NCI-H82 treated with DMSO at 0.1 percent for 48 hours (cell line): ENCODE data around the gene S1PR3.

Experiments used
- DNase-seq: peaks from one replicate; lab custom pipeline; 2025; ENCODE audit not compliant: unreplicated experiment; lab: John Stamatoyannopoulos, UW

The S1PR3 gene

DNA sequence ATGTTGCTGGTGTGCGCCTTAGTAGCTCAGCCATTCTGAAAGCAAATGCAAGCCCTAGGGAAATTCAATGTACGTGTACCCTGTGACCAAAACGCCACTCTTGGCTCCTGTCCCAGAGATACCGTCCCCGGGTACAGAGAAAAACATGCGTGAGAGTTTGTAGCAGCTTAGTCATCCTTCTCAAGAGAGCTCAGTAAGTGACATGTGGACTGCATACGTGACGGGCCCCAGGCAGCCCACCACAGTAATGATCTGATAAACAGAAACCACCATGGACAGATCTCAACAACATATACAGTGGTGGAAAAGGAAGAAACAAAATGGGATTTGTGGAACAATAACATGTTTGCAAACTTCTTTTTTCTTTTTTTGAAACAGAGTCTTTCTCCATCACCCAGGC lies 45.1 kb downstream of the S1PR3 start:
- no peak for DNase-seq

DNA sequence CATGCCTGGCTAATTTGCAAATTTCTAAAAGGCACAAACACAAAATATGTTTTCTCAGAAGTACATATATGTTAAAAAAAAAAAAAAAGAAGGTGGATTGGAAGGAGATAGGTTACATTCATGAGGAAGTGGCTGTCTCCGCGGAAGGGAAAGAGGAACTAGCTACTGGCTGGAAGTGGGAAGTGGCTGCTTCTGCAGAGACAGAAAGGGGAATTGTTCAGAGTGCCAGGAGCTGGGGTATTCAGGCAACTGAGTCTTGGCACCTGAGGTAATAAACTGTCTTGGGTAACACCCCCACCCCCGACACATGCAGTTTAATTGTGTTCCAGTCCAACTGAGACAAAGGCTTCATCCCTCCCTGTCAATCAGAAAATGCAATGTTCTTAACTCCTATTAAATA lies 45.6 kb downstream of the S1PR3 start:
- DNase-seq = no peak

DNA sequence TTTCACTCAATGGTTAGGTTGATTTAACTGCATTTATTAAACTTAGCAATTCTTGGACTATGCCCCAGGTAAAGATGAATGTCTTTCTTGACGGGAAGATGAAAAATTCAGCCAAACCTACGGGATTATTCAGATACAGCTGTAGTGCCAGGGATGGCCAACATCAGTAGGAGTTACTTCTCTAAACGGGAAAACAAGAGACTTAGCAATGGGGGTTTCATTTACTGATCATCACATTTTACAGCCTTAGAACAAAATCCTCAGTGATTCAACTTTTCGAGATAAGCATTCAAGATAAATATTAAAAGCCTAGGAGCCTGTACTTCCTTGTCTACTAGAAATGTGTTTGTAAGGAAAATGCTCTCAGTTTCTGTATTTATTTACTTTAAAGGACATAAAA lies 46.1 kb downstream of the S1PR3 start:
- DNase-seq = no peak

DNA sequence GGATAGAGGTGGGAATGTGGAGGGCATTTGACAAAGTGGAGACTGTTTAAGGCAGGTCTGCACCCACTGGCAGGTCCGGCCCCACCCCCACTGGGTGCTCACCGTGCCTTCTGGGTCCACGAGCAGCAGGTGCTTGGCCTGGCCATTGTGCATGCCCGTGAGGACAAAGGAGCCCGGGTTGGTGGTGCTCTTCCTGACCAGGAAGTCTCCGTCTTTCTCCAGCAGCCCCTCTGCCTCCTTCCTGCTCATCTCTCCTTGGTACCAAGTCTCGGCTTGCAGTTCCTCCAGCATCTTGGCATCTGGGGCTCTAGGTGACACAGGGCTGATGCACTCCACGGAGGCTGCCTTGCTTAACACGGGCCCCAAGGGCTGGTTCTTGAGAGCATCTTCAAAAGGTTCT lies 46.6 kb downstream of the S1PR3 start:
- no peak for DNase-seq

DNA sequence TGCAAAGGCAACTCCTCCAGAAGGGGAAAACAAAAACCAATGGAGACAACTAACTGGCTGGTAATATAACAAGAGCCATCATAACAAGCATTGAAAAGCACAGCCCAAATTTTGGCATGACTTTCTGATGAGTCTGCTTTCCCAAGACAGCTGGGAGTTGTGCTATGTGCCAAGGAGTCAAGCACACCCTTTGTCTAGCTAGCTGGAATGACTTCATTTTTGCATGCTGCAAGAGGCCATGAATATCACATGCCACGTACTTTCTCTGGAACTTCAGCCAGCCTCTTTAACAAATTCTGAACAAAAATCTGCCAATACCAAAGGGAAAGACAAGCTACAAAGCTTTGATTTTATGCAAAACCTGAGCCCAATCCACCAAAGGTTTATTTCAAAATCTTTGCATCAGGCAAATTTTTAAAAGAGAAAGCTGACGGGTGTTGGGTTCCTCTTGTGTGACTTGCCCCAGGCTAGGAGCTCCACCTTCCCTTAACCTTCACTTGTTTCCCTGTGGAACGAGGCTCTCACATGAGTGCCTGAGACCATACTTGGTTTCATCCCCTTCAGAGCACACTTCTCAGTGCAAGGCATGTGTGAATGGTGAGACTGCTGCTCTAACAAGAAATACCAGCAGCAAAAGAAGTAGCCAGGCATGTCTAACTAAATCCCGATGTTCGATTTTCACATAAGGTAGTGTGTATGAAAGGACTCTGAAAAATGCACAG lies 47.3 kb downstream of the S1PR3 start:
- DNase-seq = no peak

DNA sequence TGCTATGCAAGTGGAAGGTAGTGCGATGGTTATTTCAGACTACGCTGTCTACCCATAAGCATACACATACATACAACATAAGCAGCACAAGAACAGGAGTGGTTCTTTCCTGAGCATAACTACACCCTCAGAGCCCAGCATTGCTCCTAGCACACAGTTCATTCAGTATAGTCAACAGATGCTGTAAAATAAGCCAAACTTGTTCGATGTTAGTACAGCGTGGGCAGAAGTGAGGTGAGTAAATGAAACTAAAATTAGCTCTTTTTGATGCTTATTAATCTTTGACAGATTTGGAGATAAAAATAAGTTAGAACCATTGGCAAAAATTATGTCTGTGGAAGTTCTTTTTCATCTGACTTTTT lies 47.8 kb downstream of the S1PR3 start:
- DNase-seq = no peak

DNA sequence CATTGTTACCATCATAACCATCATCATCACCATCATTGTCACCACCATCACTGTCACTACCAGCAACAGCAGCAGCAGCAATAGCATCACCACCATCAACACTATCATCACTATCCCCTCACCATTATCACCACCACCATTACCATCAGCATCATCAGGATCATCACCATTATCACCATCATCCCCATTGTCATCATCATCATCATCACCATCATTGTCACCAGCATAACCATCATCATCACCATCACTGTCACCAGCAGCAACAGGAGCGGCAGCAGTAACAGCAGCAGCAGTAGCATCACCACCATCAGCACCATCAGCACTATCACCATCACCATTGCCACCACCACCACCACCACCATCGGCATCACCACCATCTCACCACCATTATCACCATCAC lies 48.4 kb downstream of the S1PR3 start:
- DNase-seq = no peak

DNA sequence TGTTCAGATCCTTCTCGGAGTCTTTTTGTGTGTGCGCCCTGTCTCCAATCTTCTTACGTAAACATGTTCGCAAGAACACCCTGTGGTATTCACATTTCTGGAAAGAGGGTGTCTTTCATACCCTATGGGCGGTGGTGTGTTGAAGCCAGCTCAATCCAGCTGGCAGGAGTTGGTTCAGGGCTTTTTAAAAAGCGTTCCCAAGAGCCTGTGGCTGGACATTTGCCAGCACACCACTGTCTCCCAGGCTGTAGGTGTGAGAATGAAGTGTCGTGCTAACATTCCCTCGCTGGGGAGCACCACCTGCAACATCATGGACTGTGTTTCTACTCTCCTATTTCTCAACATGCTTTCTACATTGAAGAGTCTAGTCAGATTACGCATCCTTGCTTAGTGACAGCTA lies 51.7 kb downstream of the S1PR3 start:
- no peak for DNase-seq

DNA sequence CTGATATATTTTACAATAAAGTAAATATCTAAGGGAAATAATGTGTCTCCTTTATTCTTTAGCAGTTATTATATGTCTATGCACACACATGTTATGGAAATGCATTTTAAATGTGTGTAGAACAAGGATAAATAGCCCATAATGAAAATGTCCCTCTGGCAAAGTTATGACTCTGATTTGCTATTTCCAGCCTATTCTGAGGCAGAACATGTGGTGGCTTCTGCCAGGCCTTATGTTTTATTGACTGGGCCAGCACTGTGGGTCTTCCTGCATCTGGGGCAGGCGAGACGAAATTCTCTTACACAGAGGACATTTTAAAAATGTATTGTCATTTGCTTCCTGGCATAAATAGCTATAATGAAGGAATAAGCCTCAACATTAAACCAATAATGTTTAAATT lies 52.8 kb downstream of the S1PR3 start:
- DNase-seq = no peak

DNA sequence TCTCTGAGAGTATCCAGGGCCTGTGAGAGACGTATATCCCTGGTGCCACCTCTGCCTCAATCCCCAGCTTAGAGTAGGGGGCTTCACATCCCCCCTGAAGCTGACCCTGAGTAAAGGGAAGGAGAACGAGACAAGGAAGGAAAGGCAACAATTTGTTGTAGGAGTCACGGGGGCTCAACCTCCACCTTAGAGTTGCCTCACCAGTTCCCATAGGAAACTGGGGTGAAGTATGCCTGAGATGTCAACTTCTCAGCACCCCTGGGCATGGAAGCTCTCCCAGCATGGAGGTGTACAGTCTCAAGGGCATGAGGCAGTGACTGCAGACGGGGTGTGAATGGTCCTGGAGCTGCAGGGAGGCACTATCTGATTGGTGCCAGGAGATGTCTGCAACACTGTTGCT lies 53.6 kb downstream of the S1PR3 start:
- DNase-seq = no peak

DNA sequence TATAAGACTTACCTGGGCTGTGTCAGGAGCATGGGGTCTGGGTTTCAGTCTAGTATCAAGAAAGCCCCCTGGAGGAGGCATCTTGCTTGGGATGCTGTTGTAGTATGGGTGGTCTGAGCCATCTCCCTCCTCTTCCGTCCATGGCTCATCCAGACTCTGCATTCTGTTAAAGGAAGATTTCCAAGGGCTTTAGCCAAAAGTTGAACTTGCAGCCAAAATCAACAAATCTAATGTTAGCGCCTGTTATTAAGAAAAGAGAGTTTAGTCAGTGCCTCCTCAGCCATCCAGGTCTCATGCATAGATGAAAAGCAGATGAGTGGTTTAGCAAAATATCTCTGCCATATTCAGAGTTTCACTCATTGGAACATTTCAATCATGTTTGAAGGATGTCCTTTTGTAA lies 55.6 kb downstream of the S1PR3 start:
- no peak for DNase-seq

DNA sequence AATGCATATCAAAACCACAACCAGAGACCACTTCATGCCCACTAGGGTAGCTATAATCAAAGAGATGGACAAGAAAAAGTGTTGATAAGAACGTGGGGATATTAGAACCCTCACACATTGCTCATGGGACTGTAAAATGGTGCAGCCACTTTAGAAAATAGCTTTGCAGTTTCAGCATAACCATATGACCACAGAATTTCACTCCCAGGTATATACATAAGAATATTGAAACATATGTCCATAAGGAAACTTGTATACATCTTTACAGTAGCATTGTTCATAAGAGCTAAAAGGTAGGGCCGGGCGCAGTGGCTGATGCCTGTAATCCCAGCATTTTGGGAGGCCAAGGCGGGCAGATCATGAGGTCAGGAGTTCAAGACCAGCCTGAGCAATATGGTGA lies 56.4 kb downstream of the S1PR3 start:
- no peak for DNase-seq

DNA sequence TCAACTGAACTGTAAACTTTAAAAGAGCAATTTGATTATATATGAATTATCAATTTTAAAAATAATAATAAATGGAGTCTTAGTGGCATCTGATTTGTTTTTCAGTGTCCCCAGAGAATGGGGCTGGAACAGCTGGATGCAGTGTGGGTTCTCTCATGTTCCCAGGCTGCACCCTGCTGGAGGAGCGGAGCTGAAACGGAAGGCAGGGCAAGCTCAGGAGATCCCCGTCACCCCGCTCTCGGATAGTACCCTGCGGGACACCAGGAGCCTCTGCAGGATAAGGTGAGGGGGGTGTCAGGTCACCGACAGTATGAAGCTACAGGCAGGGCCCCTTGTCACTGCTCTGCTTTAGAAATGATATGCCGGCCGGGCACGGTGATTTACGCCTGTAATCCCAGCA lies 57.3 kb downstream of the S1PR3 start:
- DNase-seq = no peak

DNA sequence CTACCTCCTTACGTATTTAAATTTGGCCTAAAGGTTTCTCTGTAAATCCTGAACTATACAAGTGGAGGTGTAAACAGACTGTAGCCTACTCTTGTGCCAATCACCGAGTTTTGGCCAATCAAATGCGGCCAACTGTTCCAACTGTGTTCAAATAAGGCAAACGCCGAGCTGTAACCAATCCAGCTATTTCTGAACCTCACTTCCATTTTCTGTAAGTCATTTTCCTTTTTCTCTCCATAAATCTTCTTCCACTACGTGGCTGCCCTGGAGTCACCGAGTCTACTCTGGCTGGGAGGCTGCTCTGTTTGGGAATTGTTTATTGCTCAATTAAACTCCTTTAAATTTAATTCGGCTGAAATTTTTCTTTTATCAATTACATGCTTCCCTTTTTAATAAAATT lies 58.4 kb downstream of the S1PR3 start:
- DNase-seq = no peak

DNA sequence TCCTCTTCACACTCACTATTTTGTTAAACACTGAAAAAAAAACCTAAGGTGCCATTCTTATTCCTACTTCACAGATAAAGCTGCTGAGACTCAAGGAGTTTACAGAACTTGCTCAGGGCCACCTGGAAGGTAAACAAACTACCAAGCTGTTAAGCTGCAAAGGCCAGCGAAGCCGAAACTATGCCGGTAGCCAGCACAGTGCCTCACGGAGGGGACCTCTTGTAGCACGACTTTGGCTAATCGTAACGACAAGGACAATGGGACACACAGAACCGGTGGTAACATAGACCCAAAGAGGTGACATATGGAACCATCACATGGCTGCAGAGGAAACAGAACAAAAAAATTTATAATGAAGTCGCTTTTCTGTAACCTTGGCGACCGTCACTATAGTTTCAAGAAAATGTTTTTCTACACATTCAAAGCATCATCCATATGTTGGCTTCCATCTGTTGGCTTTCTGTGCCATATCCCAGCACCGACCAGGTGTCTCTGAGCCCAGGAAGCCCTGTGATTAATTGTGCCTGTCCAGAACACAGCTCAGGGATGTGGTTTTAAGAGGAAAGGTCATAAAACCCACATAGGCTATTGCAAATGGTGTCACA lies 60.3 kb downstream of the S1PR3 start:
- no peak for DNase-seq

DNA sequence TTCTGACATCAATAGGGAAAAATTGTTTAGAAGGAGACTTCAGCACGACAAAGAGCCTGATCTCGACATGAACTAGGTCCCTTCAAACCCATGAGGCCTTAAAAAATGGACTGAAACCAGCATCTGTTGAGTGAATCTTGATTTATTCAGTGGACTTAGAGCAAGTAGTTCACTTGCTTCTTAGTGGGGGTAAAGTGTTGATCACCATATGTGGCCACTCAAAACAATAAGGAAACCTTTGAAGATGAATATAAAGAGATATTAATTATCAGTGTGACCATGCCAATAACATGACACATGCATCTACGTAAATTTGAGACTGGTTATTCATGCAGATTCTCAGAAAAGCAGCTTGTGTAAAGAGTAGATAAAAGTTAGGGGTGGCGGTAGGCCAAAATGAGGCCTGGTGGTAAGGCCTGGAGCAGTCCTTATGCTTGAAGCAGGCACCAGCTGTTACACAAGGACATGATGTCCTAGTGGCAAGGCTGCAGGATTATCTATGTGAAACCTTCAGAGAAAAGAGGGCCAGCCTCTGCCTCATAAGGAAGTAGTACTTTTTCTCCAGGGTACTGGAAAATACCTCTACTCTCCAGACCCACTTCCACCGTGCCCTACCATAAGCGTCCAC lies 61.3 kb downstream of the S1PR3 start:
- no peak for DNase-seq

DNA sequence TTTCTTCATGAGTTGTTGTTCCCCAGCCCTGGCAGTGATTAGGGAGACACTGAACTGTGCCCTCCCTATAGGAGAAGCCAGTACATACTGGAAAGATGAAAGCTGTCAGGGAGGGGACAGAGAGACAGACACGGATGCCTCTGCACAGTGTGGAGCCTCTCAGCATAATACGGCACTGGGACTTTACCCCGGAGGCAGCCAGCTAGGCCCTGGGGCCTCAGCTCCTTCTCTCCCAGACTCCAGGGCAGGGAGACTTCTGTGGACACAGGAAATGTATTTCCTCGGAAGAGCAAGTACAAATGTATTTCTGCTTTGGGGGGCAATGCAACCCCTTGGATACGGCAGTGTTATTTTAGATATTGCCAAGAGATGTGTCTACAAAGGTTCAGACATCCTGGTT lies 62.0 kb downstream of the S1PR3 start:
- no peak for DNase-seq
